Stimulated activated CD8-positive, alpha-beta memory T cell treated with anti-CD3 and anti-CD28 coated beads, Interleukin-4, amount 100 ng/mL, for 4 hours (primary cell): ENCODE measurements around the gene LSMEM2.
"Not testable (repeated sequence)": the region's sequence is repeated elsewhere in the genome, so short reads cannot be mapped to it uniquely, and the experiment has no call there.

Experiments used
- DNase-seq, 2 donors: peaks; one replicate each; pipeline ENCODE4 v3.0.0-alpha.2; 2020; ENCODE audit warnings: low read depth in 2 of 2, low spot score in 1 of 2

LSMEM2 gene

DNA sequence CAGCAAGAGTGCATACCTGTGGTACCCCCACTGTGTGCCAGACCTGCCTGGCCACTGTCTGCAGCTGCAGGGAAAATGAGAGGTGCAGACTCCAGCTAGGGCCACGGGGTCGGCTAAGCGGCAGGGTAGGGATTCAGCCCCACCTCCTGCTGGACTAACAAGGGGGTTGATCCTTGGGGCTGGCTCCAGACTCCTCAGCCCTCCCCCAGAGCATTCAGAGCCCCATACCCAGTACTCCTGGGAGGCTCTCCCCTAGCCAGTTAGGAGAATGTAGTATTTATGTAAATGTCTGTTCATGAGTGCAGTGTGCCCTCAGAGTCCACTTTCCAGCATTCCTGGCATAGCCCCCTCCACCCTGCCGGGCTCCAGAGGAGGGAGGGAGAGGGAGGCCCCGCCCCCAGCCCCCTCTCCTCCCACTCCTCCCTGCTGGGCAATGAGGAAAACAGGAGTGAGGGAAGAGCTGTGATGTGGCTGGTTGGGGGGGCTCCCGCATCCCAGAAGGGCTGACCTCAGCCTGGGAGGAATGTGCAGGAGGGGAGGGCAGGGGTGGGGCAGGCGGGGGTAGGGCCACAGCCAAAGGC is 14.4 kb upstream of the LSMEM2 start:
- DNase-seq = no peak

GRCh38 chr3:50264964-50265485 is 13.9 kb upstream of the LSMEM2 start:
- DNase-seq = no peak

GRCh38 chr3:50265571-50265970 is 13.3 kb upstream of the LSMEM2 start:
- no peak for DNase-seq

- DNase-seq = no peak
Observed at GRCh38 chr3:50266017-50266416, 12.9 kb upstream of the LSMEM2 start.

DNA sequence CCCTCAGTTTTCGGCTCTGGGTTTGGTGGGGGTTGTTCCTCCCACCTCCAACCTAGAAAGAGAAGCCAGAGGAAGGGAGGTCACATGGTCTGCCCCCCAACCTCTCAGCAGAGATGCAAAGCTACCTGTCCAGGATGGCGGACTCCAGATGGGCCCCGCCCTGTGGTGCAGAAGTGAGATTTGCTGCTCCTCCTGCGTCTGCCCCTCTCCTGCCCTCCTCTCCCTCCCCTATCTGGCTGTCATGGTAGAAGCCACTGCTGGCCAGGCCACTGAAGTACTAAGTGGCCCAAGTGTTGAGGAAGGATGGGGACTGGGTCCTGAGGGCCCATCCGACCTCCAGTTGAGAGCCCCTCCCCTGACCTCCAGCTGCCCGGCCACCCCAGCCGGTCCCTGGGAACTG is 12.1 kb upstream of the LSMEM2 start:
- DNase-seq = no peak

DNA sequence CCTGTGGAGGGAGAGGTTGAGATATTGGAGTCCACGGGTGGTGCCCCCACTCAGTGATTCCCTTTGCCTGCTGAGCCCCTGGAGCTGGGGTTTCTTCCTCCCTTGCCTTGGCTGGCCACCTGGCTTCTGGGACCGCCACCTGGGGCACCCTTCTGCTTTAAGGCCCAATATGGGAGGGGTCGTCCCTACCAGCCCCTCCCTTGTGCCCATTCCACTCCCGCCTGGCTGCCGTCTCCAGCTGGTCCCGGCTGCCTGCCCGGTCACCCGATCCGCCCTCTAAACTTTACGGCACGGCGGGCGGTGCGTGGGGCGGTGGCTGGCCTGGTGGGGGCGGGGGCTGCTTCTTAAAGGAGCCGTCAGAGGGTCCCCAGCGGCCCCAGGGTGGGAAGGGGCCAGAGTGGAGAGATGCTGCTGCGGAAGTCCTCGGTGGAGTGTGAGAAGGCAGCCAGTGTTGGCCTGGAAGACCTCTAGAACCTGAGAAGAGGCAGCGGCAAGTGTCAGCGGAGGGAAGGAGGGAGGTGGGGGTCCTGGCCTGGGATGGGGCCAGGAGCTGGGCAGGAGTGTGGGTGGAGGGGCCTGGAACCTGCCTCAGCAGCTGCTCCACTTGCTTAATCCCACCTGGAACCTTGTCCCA is 11.5 kb upstream of the LSMEM2 start:
- no peak for DNase-seq

- DNase-seq = no peak
Observed at GRCh38 chr3:50268276-50268675, 10.6 kb upstream of the LSMEM2 start.

GRCh38 chr3:50268703-50269451 is 10.0 kb upstream of the LSMEM2 start, which contains the start of gene SEMA3B:
SEMA3B (plus strand) TSS chr3:50269147; CDS start chr3:50269241, 94 bp downstream.
- no peak for DNase-seq

DNA sequence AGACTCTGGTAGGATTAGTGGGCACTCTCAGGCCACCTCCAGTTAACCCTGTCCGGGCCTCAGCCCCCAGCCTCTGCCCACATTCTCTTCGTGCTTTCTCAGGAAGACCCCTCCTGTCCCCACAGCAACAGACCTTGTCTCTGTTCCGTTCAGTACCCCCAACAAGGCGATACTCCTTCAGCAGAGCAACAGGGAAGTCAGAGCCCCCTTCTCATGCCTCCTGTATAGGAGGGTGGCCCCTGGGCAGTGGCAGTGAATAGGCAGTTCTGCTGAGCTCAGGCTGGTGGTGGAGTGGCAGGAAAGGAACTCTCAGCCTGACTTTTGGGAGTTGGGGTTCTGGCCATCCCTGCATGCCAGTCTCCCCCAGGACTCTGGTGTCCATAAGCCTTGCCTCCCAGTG is 9.4 kb upstream of the LSMEM2 start:
- DNase-seq = no peak

DNA sequence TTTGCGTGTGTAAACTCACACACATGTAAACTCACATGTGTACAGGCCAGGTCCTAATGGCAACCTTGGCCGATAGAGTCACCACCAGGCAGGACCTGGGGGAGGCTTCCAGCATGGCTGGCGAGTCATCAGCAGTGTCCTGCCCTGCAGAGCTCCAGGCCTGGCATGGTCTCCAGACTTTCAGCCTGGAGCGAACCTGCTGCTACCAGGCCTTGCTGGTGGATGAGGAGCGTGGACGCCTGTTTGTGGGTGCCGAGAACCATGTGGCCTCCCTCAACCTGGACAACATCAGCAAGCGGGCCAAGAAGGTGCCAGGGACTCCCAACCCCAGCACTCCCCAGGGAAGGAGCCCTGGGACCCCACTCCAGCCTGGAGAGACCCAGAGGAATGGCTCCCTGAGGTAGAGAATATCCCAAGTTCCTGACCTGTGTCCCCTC is 8.9 kb upstream of the LSMEM2 start:
- DNase-seq = no peak

- no peak for DNase-seq
Observed at GRCh38 chr3:50270422-50271224, 8.3 kb upstream of the LSMEM2 start.

- DNase-seq = no peak
Observed at GRCh38 chr3:50271314-50271936, 7.5 kb upstream of the LSMEM2 start.

- DNase-seq = not testable (repeated sequence)
Observed at GRCh38 chr3:50272538-50272910, 6.4 kb upstream of the LSMEM2 start.

GRCh38 chr3:50272911-50273688 is 5.8 kb upstream of the LSMEM2 start:
- peak; percentile 61 to 90 for DNase-seq

DNA sequence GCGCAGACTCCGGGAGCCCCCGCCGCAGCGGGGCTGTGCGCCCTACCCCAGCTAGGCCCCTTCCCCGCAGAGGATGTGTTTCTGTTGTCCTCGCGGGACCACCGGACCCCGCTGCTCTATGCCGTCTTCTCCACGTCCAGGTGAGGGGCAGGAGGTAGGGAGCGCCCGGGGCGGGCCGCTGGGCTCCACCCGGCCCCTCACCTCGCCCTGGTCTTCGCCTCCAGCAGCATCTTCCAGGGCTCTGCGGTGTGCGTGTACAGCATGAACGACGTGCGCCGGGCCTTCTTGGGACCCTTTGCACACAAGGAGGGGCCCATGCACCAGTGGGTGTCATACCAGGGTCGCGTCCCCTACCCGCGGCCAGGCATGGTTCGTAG is 5.2 kb upstream of the LSMEM2 start:
- no peak for DNase-seq

DNA sequence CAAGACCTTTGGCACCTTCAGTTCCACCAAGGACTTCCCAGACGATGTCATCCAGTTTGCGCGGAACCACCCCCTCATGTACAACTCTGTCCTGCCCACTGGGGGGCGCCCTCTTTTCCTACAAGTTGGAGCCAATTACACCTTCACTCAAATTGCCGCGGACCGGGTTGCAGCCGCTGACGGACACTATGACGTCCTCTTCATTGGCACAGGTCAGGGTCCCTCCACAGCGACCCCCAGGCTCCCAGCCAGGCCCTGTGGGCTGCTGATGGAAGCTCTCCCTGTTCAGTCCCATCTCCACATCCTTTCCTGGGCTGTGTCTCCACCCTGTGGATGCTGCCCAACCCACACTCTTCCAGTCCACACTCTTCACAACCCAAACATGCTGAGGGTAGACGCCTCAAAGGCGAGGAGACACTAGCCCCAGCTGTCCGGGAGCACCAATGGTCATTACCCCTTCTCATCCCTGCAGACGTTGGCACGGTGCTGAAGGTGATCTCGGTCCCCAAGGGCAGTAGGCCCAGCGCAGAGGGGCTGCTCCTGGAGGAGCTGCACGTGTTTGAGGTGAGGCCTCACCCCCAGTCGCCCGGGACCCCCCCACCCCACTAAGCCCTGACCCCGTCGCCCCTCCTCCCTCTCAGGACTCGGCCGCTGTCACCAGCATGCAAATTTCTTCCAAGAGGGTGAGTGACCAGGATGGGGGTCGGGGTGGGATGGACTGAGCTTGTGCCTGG is 4.3 kb upstream of the LSMEM2 start:
- peak; percentile 29 to 58 for DNase-seq

GRCh38 chr3:50275141-50275995 is 3.5 kb upstream of the LSMEM2 start:
- no peak for DNase-seq

GRCh38 chr3:50275996-50276761 is 2.7 kb upstream of the LSMEM2 start:
- DNase-seq = no peak
